Heart right ventricle (tissue), 16 donors: ENCODE data around the gene NUDT1. TPM values are rescaled to one million over a fixed set of nuclear protein-coding genes. Genes with fewer than 3 reads are reported as not detected.

Experiments
- ATAC-seq, 8 donors: fragments of 200-7000 bp; cut with Tn5 transposase; one replicate each; pipeline ENCODE4 v1.9.1; 2020; ENCODE audit warnings: mild to moderate bottlenecking in 8 of 8, moderate library complexity in 8 of 8, moderate number of reproducible peaks in 1 of 8
- DNase-seq, 2 donors: peaks; one replicate each; pipeline ENCODE4 v3.0.0-alpha.2; 2020
- H3K27ac ChIP-seq, 10 donors: fragments of 200-600 bp; sonication (generic) in 2 of 10; one replicate each; pipeline versions ENCODE4 v1.5.0 to v1.8.0; 2020 to 2022; ENCODE audit warnings: mild to moderate bottlenecking in 3 of 10
- H3K27me3 ChIP-seq, 7 donors: fragments of 200-600 bp; one replicate each; pipeline ENCODE4 v1.8.0; 2021 to 2022; ENCODE audit warnings: mild to moderate bottlenecking in 2 of 7
- H3K36me3 ChIP-seq, 9 donors: fragments of 200-600 bp; sonication (generic) in 1 of 9; one replicate each; pipeline versions ENCODE4 v1.5.0 to v1.8.0; 2020 to 2022; ENCODE audit warnings: mild to moderate bottlenecking in 2 of 9
- H3K4me1 ChIP-seq, 9 donors: fragments of 200-600 bp; sonication (generic) in 1 of 9; one replicate each; pipeline versions ENCODE4 v1.5.0 to v1.8.0; 2020 to 2022; ENCODE audit warnings: mild to moderate bottlenecking in 4 of 9
- H3K4me3 ChIP-seq, 10 donors: fragments of 200-600 bp; sonication (generic) in 2 of 10; one replicate each; pipeline versions ENCODE4 v1.5.0 to v1.8.0; 2020 to 2022; ENCODE audit warnings: mild to moderate bottlenecking in 7 of 10, moderate library complexity in 2 of 10
- H3K9me3 ChIP-seq, 11 donors: fragments of 200-600 bp in 10 of 11; sonication (generic) in 2 of 11; one replicate each; pipeline versions ENCODE4 v1.5.0 to v1.8.0; 2013 to 2022; ENCODE audit warnings: mild to moderate bottlenecking in 2 of 11, control low read depth in 1 of 11, moderate library complexity in 1 of 11
- WGBS, 2 donors: extraction: QIAGEN DNeasy Blood & Tissue Kit; methylation state at CpG; one replicate each; pipeline ENCODE4 v1.1.7; 2013; ENCODE audit warnings: inconsistent platforms in 1 of 2; 5-methylcytosine and 5-hydroxymethylcytosine counted together
- intact Hi-C, 10 donors: fragments of 100-400 bp; cut with DNase I; formaldehyde crosslinking; loops; one replicate each; pipeline versions ENCODE4 v1.11.1 to v1.14.2; 2022
- polyA plus RNA-seq, 2 donors: library from polyadenylated mRNA; stranded (reverse); fragments of 200-250 nt; gene quantifications; one replicate each; pipeline ENCODE4 v1.2.3, GENCODE V29; 2013
- total RNA-seq, 10 donors: library from RNA; stranded (reverse); fragmentation: NEBNext Ultra II Directional in 3 of 10; extraction: Animal tissue kit (Norgen Biotek cat#: 25700) in 3 of 10; gene quantifications; one replicate each; pipeline versions ENCODE4 v1.2.1 to v1.2.4, GENCODE V29; 2021 to 2023
- TF ChIP-seq, protein P1 (sequence below), 9 donors: fragments of 200-600 bp; sonication (generic) in 2 of 9; IDR thresholded peaks; one replicate each; pipeline versions ENCODE4 v1.5.0 to v1.8.0; 2021 to 2022; ENCODE audit warnings: antibody characterized with exemption in 9 of 9, mild to moderate bottlenecking in 5 of 9, moderate library complexity in 1 of 9
- donor health status: Arrhythmogenic right ventricular cardiomyopathy.
- donor health status: ischemic (EF 13 %, LVEDD 7.1; RV severe dilation, severe dysfunction).
- donor health status: healthy with polysubstance abuse.
- donor health status: DM: no; HTN: yes; CAD: no.
- donor health status: DM: no; HTN: no; CAD: no.
- donor health status: ischemic (EF 25% LVEDD 6.9; RV normal size, moderate dysfunction).
- donor health status: ischemic (EF 25% LVEDD 5.7; RV mildly dilated, moderate dysfunction).
- donor health status: healthy.
- donor health status: DM: yes; HTN: yes; CAD: no.
- donor health status: Ischemic cardiomyopathy.
- donor health status: ischemic (EF 35%, LVEDD 5.7; RV mildly dilated, moderate dysfunction).
- donor health status: nonischemic (EF 11% LVEDD 7.7; RV severe dilation, severe dysfunction).
- donor health status: DM: yes; HTN: yes; CAD: no.
- donor health status: PGD.
- donor health status: ischemic (EF 29% LVEDD 5.4; RV normal size, mild dysfunction).
- donor health status: nonischemic (EF 23%, LVEDD 6.1; RV moderate dilation, normal function).

The NUDT1 gene
- total and polyA plus RNA-seq, 12 donors = 7.7 to 35.8 (median 12.8) TPM

DNA sequence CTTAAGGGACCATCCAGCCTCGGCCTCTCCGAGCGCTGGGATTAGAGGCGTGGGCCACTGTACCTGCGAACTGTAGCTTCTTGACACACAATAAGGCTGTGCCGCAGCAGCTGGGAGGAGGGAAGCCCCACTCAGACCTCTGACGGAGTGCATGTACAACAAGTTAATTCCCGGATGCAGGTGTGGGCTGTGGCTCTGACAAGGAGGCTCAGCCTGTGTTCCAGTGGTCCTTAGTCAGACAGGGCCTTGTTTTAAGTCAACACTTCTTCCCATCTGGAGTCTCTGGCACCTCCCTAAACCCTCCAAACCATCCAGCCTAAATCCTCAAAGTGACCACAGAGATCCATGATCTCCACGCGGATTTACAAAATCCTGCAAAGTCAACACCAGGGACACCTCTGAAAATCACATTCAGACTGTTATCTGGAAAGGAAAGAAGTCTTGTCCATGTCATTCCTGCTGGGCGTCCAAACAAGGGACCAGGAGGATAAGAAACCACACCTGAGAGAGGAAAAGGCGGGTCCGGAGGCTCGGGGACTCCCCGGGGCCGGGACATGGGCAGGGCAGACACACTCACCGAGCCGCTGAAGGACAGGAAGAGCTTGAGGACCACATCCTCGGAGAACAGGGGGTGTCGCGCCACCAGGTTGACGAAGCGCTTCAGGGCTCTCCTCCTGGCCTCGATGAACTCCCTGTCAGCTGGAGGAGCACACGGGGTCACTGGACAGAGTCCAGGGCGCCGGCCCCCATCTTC lies 29.4 kb downstream of the NUDT1 start:
- intact Hi-C loops = no loop called here
- ATAC-seq = peak in 4 of 8 donors; percentile 32 to 57 (median 40)
- Histone ChIP-seq H3K36me3 (peaks cover 0 to 50% (median 8%) of the 10 kb centered on the region in 9 donors), H3K4me1 (peaks cover 0 to 27% (median 5%) of the 10 kb centered on the region in 9 donors), H3K27ac (no peak overlapping the region), H3K9me3 (no peaks in the 10 kb centered on the region), H3K4me3 (no peak overlapping the region), H3K27me3 (no peaks in the 10 kb centered on the region)
- WGBS, 2 donors = 70 to 82% methylated on average over 26 to 27 of the region's 27 CpGs
- TF ChIP-seq, protein P1, sequence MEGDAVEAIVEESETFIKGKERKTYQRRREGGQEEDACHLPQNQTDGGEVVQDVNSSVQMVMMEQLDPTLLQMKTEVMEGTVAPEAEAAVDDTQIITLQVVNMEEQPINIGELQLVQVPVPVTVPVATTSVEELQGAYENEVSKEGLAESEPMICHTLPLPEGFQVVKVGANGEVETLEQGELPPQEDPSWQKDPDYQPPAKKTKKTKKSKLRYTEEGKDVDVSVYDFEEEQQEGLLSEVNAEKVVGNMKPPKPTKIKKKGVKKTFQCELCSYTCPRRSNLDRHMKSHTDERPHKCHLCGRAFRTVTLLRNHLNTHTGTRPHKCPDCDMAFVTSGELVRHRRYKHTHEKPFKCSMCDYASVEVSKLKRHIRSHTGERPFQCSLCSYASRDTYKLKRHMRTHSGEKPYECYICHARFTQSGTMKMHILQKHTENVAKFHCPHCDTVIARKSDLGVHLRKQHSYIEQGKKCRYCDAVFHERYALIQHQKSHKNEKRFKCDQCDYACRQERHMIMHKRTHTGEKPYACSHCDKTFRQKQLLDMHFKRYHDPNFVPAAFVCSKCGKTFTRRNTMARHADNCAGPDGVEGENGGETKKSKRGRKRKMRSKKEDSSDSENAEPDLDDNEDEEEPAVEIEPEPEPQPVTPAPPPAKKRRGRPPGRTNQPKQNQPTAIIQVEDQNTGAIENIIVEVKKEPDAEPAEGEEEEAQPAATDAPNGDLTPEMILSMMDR (IDR thresholded peaks at IDR 0.05) = no peak
- DNase-seq = no peak

DNA sequence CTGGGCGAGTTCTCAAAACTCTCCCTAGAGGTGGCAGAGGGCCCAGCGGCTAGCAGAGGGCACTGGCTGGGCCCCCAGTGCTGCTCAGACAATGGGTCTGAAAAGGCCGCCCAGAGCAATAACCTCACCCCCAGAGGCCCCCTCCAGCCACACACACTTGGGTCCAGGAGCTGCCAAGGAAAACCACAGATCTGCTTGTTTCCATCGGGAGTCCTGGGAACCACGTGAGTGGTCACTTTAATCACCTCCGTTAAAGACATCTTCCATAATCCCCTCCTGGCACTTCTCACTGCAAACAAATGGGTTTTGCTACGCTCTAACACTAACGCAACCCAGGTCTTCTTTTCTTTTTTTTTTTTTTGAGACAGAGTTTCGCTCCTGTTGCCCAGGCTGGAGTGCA lies 30.0 kb downstream of the NUDT1 start:
- DNase-seq (no peak), ATAC-seq (peak in 2 of 8 donors; percentile 13 to 29)
- 85 to 88% methylated on average over 9 of the region's 9 CpGs for WGBS, 2 donors
- no peak overlapping the region for H3K4me3 ChIP-seq
- TF ChIP-seq, protein P1 (IDR thresholded peaks at IDR 0.05) = no peak
- H3K36me3 ChIP-seq = peaks cover 0 to 52% (median 8%) of the 10 kb centered on the region in 9 donors
- H3K9me3 ChIP-seq = no peaks in the 10 kb centered on the region
- intact Hi-C loops = no loop called here
- no peak overlapping the region for H3K27ac ChIP-seq
- peaks cover 0 to 27% (median 5%) of the 10 kb centered on the region in 9 donors for H3K4me1 ChIP-seq
- H3K27me3 ChIP-seq = no peaks in the 10 kb centered on the region

DNA sequence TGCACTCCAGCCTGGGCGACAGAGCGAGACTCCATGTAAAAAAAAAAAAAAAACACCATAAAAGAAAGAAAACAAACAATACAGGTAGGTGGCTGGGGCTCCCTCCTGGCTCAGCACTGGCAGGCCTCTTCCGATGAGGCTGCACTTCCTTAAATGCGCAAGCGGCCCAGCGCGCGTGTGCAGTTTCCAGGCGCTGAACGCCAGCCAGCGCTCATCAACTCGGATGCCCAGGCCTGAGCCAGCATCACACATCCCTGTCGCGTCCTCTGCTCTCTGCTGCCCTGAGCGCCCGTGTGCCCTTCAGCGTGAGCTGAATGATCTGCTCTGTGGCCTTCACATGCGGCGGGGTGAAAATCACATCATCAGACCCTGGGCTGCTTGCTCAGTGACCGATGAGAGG lies 31.8 kb downstream of the NUDT1 start:
- H3K4me1 ChIP-seq = peaks cover 0 to 27% (median 5%) of the 10 kb centered on the region in 9 donors
- no peak overlapping the region for H3K27ac ChIP-seq
- DNase-seq (no peak), ATAC-seq (no peak)
- no peaks in the 10 kb centered on the region for H3K27me3 ChIP-seq
- 97 to 99% methylated on average over 20 of the region's 20 CpGs for WGBS, 2 donors
- intact Hi-C loops = no loop called here
- TF ChIP-seq, protein P1 (IDR thresholded peaks at IDR 0.05) = no peak
- H3K9me3 ChIP-seq = no peaks in the 10 kb centered on the region
- no peak overlapping the region for H3K4me3 ChIP-seq
- H3K36me3 ChIP-seq = peaks cover 0 to 57% (median 8%) of the 10 kb centered on the region in 9 donors

DNA sequence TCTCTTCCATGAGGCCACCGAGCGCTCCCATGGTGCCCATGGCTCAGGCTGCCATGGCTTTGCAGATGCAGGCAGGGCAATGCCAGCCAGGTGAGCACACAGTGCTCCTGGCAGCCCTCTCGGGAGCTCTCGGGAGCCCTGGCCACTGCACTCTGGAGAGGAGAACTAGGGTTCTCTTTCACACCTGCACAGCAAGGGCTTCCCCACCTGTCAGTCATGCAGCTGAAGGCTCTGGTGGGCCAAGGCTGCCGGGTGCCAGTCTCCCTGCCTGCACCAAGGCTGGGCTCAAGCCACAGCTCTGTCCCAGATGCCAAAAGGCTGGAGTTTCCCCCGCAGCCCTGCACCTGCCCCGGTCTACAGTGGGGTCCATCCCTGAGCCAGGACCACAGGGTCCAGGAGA lies 32.6 kb downstream of the NUDT1 start:
- ATAC-seq (peak in 1 of 8 donors; percentile 10), DNase-seq (no peak)
- Histone ChIP-seq H3K9me3 (no peaks in the 10 kb centered on the region), H3K27ac (no peak overlapping the region), H3K27me3 (no peaks in the 10 kb centered on the region), H3K4me3 (no peak overlapping the region), H3K36me3 (peaks cover 0 to 57% (median 8%) of the 10 kb centered on the region in 9 donors), H3K4me1 (peaks cover 0 to 24% (median 2%) of the 10 kb centered on the region in 9 donors)
- intact Hi-C loops = no loop called here
- 80 to 94% methylated on average over 7 of the region's 7 CpGs for WGBS, 2 donors
- TF ChIP-seq, protein P1 (IDR thresholded peaks at IDR 0.05) = no peak
